Tibial nerve (tissue), 3 donors: ENCODE measurements around the gene USP34.

Experiments
- CTCF ChIP-seq, 5 experiments: fragments of 200-600 bp in 3 of 5; fragments of 450-650 bp in 2 of 5; sonication (generic) in 3 of 5; IDR thresholded peaks; one replicate each; pipeline ENCODE4 v1.5.1; 2016 to 2019; ENCODE audit warnings: antibody characterized with exemption in 5 of 5, mild to moderate bottlenecking in 3 of 5, moderate library complexity in 2 of 5
- POLR2A ChIP-seq, 2 donors: fragments of 450-650 bp; IDR thresholded peaks; one replicate each; pipeline ENCODE4 v1.6.1; 2017; ENCODE audit warnings: antibody characterized with exemption in 2 of 2, mild to moderate bottlenecking in 2 of 2, moderate library complexity in 2 of 2

GRCh38 chr2:61229936-61230335 lies 241.0 kb downstream of the USP34 start:
- TF ChIP-seq CTCF (IDR thresholded peaks at IDR 0.05) (no peak), POLR2A (IDR thresholded peaks at IDR 0.05) (no peak)
